ENCODE data around the gene SGPP2.

The SGPP2 gene

GRCh38 chr2:222526480-222527277 lies 102.3 kb downstream of the SGPP2 start:
- no peak for DNase-seq

- DNase-seq = no peak
These were observed 108.0 kb downstream of the SGPP2 start for GRCh38 chr2:222532315-222532714.

GRCh38 chr2:222535477-222535876 lies 111.1 kb downstream of the SGPP2 start:
- DNase-seq = no peak

GRCh38 chr2:222538535-222538934 lies 114.2 kb downstream of the SGPP2 start:
- DNase-seq = no peak

GRCh38 chr2:222544661-222545060 lies 120.3 kb downstream of the SGPP2 start:
- DNase-seq = no peak

- DNase-seq = no peak
These were observed 121.8 kb downstream of the SGPP2 start for GRCh38 chr2:222545823-222546795.

GRCh38 chr2:222547083-222547482 lies 122.7 kb downstream of the SGPP2 start:
- DNase-seq = no peak

GRCh38 chr2:222548992-222549391 lies 124.6 kb downstream of the SGPP2 start:
- no peak for DNase-seq

GRCh38 chr2:222554517-222554916 lies 130.2 kb downstream of the SGPP2 start:
- no peak for DNase-seq

- DNase-seq = no peak
These were observed 136.8 kb downstream of the SGPP2 start for GRCh38 chr2:222561151-222561550.

GRCh38 chr2:222561817-222562645 lies 137.7 kb downstream of the SGPP2 start:
- peak; percentile 53 for DNase-seq

GRCh38 chr2:222563106-222563718 lies 138.9 kb downstream of the SGPP2 start:
- no peak for DNase-seq

GRCh38 chr2:222563936-222564335 lies 139.6 kb downstream of the SGPP2 start:
- no peak for DNase-seq

- DNase-seq = no peak
These were observed 141.9 kb downstream of the SGPP2 start for GRCh38 chr2:222566229-222566628.

GRCh38 chr2:222568865-222569264 lies 144.5 kb downstream of the SGPP2 start:
- DNase-seq = peak; percentile 67

GRCh38 chr2:222569826-222570225 lies 145.5 kb downstream of the SGPP2 start:
- peak; percentile 60 for DNase-seq

GRCh38 chr2:222572264-222572721 lies 147.9 kb downstream of the SGPP2 start:
- DNase-seq = no peak

GRCh38 chr2:222572751-222573174 lies 148.4 kb downstream of the SGPP2 start:
- peak; percentile 44 for DNase-seq

GRCh38 chr2:222575618-222576017 lies 151.3 kb downstream of the SGPP2 start:
- DNase-seq = no peak

- DNase-seq = no peak
These were observed 152.1 kb downstream of the SGPP2 start for GRCh38 chr2:222576171-222577081.

GRCh38 chr2:222577341-222577740 lies 153.0 kb downstream of the SGPP2 start:
- no peak for DNase-seq

Measured in fibroblast of skin of abdomen (primary cell).